Loucy (cell line): ENCODE results near the gene UTRN.

Source experiments
- EZH2phosphoT487 ChIP-seq: fragments of 200-600 bp; IDR thresholded peaks from 2 replicates; pipeline ENCODE4 v1.6.1; 2018; ENCODE audit warnings: antibody characterized with exemption, mild to moderate bottlenecking, moderate library complexity, borderline replicate concordance
- TF ChIP-seq, protein P1 (sequence below): fragments of 200-600 bp; sonication (generic); conservative IDR thresholded peaks from 2 replicates; pipeline ENCODE4 v1.5.1; 2014; ENCODE audit warnings: mild to moderate bottlenecking, antibody characterized with exemption, low read length

DNA sequence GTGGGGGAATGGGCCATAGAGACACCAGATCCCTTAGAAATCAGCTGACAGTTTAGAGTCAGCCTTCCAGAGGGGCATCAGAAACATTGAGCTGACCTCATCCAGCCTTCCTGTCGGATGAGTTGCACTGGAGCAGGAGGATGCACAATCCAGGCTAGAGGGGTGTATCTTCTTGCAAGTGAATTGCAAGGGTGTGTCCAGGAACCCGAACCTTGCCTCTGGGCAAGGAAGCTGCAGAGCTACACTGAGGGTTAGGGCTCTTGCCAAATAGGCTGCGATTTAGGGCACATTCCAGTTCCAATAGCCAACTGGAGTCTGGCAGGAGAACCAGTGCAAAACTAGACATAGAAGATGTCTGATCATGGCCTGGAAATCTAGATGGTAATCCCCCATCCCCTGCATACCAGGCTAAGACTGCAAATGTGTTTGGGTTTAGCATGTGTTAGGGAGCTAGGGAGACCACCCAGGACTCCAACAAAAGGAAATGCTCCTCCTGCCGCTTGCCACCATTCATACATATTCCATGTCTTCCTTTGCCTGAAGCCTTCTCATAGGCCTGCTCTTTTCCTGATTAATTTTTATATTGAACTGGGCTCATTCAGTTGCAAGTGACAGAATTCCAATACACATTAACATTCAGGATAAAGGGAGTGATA lies 6.3 kb upstream of the UTRN start:
- TF ChIP-seq, protein P1, sequence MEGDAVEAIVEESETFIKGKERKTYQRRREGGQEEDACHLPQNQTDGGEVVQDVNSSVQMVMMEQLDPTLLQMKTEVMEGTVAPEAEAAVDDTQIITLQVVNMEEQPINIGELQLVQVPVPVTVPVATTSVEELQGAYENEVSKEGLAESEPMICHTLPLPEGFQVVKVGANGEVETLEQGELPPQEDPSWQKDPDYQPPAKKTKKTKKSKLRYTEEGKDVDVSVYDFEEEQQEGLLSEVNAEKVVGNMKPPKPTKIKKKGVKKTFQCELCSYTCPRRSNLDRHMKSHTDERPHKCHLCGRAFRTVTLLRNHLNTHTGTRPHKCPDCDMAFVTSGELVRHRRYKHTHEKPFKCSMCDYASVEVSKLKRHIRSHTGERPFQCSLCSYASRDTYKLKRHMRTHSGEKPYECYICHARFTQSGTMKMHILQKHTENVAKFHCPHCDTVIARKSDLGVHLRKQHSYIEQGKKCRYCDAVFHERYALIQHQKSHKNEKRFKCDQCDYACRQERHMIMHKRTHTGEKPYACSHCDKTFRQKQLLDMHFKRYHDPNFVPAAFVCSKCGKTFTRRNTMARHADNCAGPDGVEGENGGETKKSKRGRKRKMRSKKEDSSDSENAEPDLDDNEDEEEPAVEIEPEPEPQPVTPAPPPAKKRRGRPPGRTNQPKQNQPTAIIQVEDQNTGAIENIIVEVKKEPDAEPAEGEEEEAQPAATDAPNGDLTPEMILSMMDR, result no peak
- no peak for TF ChIP-seq EZH2phosphoT487
